Measurements from ENCODE around the gene COL6A2.
"Not testable (repeated sequence)": the region's sequence is repeated elsewhere in the genome, so short reads cannot be mapped to it uniquely, and the experiment has no call there.

The COL6A2 gene

GRCh38 chr21:46100426-46100825 is 2.5 kb downstream of the COL6A2 start:
- Histone ChIP-seq H3K9ac (no peak overlapping the region), H3K4me3 (ENCODE audit: low read depth, low read length) (no peak overlapping the region), H3K27me3 (ENCODE audit: control insufficient read depth, insufficient read depth, low read length) (no peaks in the 10 kb centered on the region), H2AFZ (no peak overlapping the region), H3K4me2 (ENCODE audit: low read length) (no peak overlapping the region), H3K9me3 (ENCODE audit: control insufficient read depth, low read length) (no peaks in the 10 kb centered on the region), H3K79me2 (no peaks in the 10 kb centered on the region), H3K4me1 (no peaks in the 10 kb centered on the region), H3K27ac (no peak overlapping the region), H3K36me3 (ENCODE audit: control insufficient read depth, insufficient read depth, low read length) (no peaks in the 10 kb centered on the region)
- TF ChIP-seq CTCF (IDR thresholded peaks at IDR 0.05) = no peak

GRCh38 chr21:46100906-46101305 is 3.0 kb downstream of the COL6A2 start:
- Histone ChIP-seq H3K4me2 (ENCODE audit: low read length) (no peak overlapping the region), H3K27ac (no peak overlapping the region), H3K4me3 (ENCODE audit: low read depth, low read length) (no peak overlapping the region), H3K36me3 (ENCODE audit: control insufficient read depth, insufficient read depth, low read length) (no peaks in the 10 kb centered on the region), H3K4me1 (no peaks in the 10 kb centered on the region), H3K9me3 (ENCODE audit: control insufficient read depth, low read length) (no peaks in the 10 kb centered on the region), H3K79me2 (no peaks in the 10 kb centered on the region), H3K27me3 (ENCODE audit: control insufficient read depth, insufficient read depth, low read length) (no peaks in the 10 kb centered on the region), H2AFZ (no peak overlapping the region), H3K9ac (no peak overlapping the region)
- TF ChIP-seq CTCF (IDR thresholded peaks at IDR 0.05) = no peak

GRCh38 chr21:46104104-46104503 is 6.2 kb downstream of the COL6A2 start:
- Histone ChIP-seq H3K27ac (no peak overlapping the region), H3K9me3 (ENCODE audit: control insufficient read depth, low read length) (no peaks in the 10 kb centered on the region)

GRCh38 chr21:46107376-46107775 is 9.5 kb downstream of the COL6A2 start:
- not testable (repeated sequence) for H3K79me2 ChIP-seq; H3K9ac ChIP-seq; H3K36me3 ChIP-seq (ENCODE audit: control insufficient read depth, insufficient read depth, low read length); H3K4me2 ChIP-seq (ENCODE audit: low read length); H3K4me1 ChIP-seq; H2AFZ ChIP-seq; H3K9me3 ChIP-seq (ENCODE audit: control insufficient read depth, low read length); H3K4me3 ChIP-seq (ENCODE audit: low read depth, low read length); H3K27me3 ChIP-seq (ENCODE audit: control insufficient read depth, insufficient read depth, low read length); H3K27ac ChIP-seq

More at GRCh38 chr21:46104104-46104503, 6.2 kb downstream of the COL6A2 start:
- no peak for TF ChIP-seq CTCF (IDR thresholded peaks at IDR 0.05)
- H3K27me3 ChIP-seq (ENCODE audit: control insufficient read depth, insufficient read depth, low read length) = no peaks in the 10 kb centered on the region
- no peak overlapping the region for H3K4me2 ChIP-seq (ENCODE audit: low read length)
- H3K36me3 ChIP-seq (ENCODE audit: control insufficient read depth, insufficient read depth, low read length) = no peaks in the 10 kb centered on the region
- H3K4me3 ChIP-seq (ENCODE audit: low read depth, low read length) = no peak overlapping the region
- no peak overlapping the region for H3K9ac ChIP-seq
- no peaks in the 10 kb centered on the region for H3K4me1 ChIP-seq
- no peak overlapping the region for H2AFZ ChIP-seq
- no peaks in the 10 kb centered on the region for H3K79me2 ChIP-seq

GRCh38 chr21:46108827-46109312 is 11.0 kb downstream of the COL6A2 start:
- Histone ChIP-seq H3K79me2 (no peaks in the 10 kb centered on the region), H3K4me1 (no peaks in the 10 kb centered on the region), H3K4me3 (ENCODE audit: low read depth, low read length) (no peak overlapping the region), H3K36me3 (ENCODE audit: control insufficient read depth, insufficient read depth, low read length) (no peaks in the 10 kb centered on the region), H3K9ac (no peak overlapping the region), H3K27ac (no peak overlapping the region), H3K27me3 (ENCODE audit: control insufficient read depth, insufficient read depth, low read length) (no peaks in the 10 kb centered on the region), H2AFZ (no peak overlapping the region), H3K9me3 (ENCODE audit: control insufficient read depth, low read length) (no peaks in the 10 kb centered on the region), H3K4me2 (ENCODE audit: low read length) (no peak overlapping the region)
- no peak for TF ChIP-seq CTCF (IDR thresholded peaks at IDR 0.05)

Data from parathyroid adenoma (tissue), 2 donors.